Uterus (tissue), 2 donors: ENCODE data around the gene YES1.

ENCODE experiments used
- CTCF ChIP-seq, 4 experiments: fragments of 200-600 bp in 2 of 4; fragments of 450-650 bp in 2 of 4; sonication (generic) in 2 of 4; IDR thresholded peaks; one replicate each; pipeline ENCODE4 v1.5.1; 2016 to 2019; ENCODE audit warnings: antibody characterized with exemption in 4 of 4, mild to moderate bottlenecking in 2 of 4, moderate library complexity in 1 of 4
- POLR2A ChIP-seq, 2 donors: fragments of 450-650 bp; IDR thresholded peaks; one replicate each; pipeline ENCODE4 v1.6.1; 2016; ENCODE audit warnings: antibody characterized with exemption in 2 of 2, mild to moderate bottlenecking in 1 of 2, moderate library complexity in 1 of 2

- no peak for TF ChIP-seq CTCF (IDR thresholded peaks at IDR 0.05)
- TF ChIP-seq POLR2A (IDR thresholded peaks at IDR 0.05): no peak
These were observed 25.9 kb upstream of the YES1 start for GRCh38 chr18:837922-838321.
